Activated T-helper 1 cell treated with anti-CD3 and anti-CD28 coated beads, Interleukin-12 subunit alpha, Interleukin-12 subunit beta, Interleukin-2, Interleukin-4 antibody, amounts not matched to agents 30 ng/mL and 10 ng/mL and 1 ng/mL, durations not matched to agents 14 hours and 24 hours and 36 hours (primary cell): ENCODE measurements around the gene USP17L5. TPM values are rescaled to one million over a fixed set of nuclear protein-coding genes. Genes with fewer than 3 reads are reported as not detected.
"Not testable (repeated sequence)": the region's sequence is repeated elsewhere in the genome, so short reads cannot be mapped to it uniquely, and the experiment has no call there.

ENCODE experiments used
- DNase-seq: peaks from one replicate; pipeline ENCODE4 v3.0.0; 2021; ENCODE audit warnings: low spot score
- H3K27ac Mint-ChIP-seq: one replicate; pipeline ENCODE4 v1.8.0; 2021; ENCODE audit warnings: mild to moderate bottlenecking, mixed read lengths
- H3K27me3 Mint-ChIP-seq: one replicate; pipeline ENCODE4 v1.8.0; 2022; ENCODE audit warnings: mild to moderate bottlenecking, moderate library complexity, mixed read lengths; ENCODE audit not compliant: insufficient read depth
- H3K36me3 Mint-ChIP-seq: one replicate; pipeline ENCODE4 v1.8.0; 2021; ENCODE audit warnings: low read depth, mixed read lengths
- H3K4me1 Mint-ChIP-seq: one replicate; pipeline ENCODE4 v1.8.0; 2021; ENCODE audit warnings: low read depth, mixed read lengths
- H3K4me3 Mint-ChIP-seq: one replicate; pipeline ENCODE4 v1.8.0; 2021; ENCODE audit warnings: mild to moderate bottlenecking, moderate library complexity, mixed read lengths
- H3K9me3 Mint-ChIP-seq: one replicate; pipeline ENCODE4 v1.8.0; 2021; ENCODE audit warnings: mixed read lengths
- intact Hi-C: fragments of 100-400 bp; cut with micrococcal nuclease; formaldehyde crosslinking; loops from one replicate; pipeline ENCODE4 v1.15.1; 2024
- total RNA-seq: library from RNA; stranded (reverse); gene quantifications from 2 replicates; pipeline ENCODE4 v1.2.3, GENCODE V29; 2022

USP17L5 gene, protein sequence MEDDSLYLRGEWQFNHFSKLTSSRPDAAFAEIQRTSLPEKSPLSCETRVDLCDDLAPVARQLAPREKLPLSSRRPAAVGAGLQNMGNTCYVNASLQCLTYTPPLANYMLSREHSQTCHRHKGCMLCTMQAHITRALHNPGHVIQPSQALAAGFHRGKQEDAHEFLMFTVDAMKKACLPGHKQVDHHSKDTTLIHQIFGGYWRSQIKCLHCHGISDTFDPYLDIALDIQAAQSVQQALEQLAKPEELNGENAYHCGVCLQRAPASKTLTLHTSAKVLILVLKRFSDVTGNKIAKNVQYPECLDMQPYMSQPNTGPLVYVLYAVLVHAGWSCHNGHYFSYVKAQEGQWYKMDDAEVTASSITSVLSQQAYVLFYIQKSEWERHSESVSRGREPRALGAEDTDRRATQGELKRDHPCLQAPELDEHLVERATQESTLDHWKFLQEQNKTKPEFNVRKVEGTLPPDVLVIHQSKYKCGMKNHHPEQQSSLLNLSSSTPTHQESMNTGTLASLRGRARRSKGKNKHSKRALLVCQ
- total RNA-seq, result not detected in 2 replicates

GRCh38 chr4:9339103-9339502 lies at the start of gene USP17L5:
Gene USP17L5, plus strand, starts transcription at chr4:9339403. Its CDS starts 0 bp downstream, at chr4:9339403.
- H3K36me3 Mint-ChIP-seq, H3K27ac Mint-ChIP-seq, H3K4me1 Mint-ChIP-seq, DNase-seq, H3K9me3 Mint-ChIP-seq, H3K27me3 Mint-ChIP-seq, intact Hi-C loops, H3K4me3 Mint-ChIP-seq: not testable (repeated sequence)

DNA sequence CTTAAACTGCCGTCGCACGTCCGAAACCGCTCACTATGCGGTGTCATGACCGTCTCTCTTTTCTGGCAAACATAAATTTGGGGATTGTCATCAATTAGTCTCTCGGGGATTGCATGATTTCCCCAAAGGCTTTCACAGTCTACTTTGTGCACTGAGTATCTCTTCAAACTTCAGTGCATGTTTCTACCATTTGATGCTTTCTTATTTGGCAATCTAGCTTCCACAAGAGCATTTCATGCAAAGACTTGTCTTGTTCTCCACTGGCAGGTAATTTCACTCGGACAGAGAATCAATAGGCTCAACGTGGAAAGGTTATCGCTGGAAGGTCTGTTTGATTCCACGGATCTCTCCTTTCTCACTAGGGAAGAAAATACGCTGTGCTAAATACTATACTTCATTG lies 15.0 kb upstream of the USP17L5 start:
- intact Hi-C loops, DNase-seq, H3K4me3 Mint-ChIP-seq, H3K4me1 Mint-ChIP-seq, H3K27me3 Mint-ChIP-seq, H3K9me3 Mint-ChIP-seq, H3K27ac Mint-ChIP-seq, H3K36me3 Mint-ChIP-seq: not testable (repeated sequence)

DNA sequence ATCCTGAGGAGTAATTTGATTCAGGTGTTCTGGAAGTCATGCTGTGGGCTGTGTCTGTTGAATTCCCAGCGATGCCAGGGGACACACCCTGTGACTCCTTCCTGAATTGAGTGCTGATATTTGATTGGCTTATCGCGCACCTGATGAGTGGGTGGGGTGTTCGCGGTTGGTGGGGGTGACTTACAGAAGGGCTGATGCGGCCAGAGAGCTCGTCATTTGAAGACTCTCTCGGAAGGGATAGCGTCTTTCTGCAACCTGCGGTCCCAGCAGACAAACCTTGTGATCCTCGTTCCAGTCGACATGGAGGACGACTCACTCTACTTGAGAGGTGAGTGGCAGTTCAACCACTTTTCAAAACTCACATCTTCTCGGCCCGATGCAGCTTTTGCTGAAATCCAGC lies 14.3 kb upstream of the USP17L5 start, which contains the start of gene USP17L24:
Gene USP17L24, plus strand, starts transcription at position 301 of the 400 bp plus-strand sequence. Its CDS starts 0 bp downstream, at position 301.
- H3K27me3 Mint-ChIP-seq, H3K4me3 Mint-ChIP-seq, H3K9me3 Mint-ChIP-seq, H3K4me1 Mint-ChIP-seq, intact Hi-C loops, DNase-seq, H3K36me3 Mint-ChIP-seq, H3K27ac Mint-ChIP-seq: not testable (repeated sequence)

- H3K4me1 Mint-ChIP-seq, H3K27ac Mint-ChIP-seq, DNase-seq, H3K4me3 Mint-ChIP-seq, H3K27me3 Mint-ChIP-seq, H3K36me3 Mint-ChIP-seq, H3K9me3 Mint-ChIP-seq, intact Hi-C loops: not testable (repeated sequence)
These were observed 9.6 kb upstream of the USP17L5 start, which contains the start of gene USP17L25 for GRCh38 chr4:9329611-9330010. Gene USP17L25, plus strand, starts transcription at chr4:9329911. Its CDS starts 0 bp downstream, at chr4:9329911.

DNA sequence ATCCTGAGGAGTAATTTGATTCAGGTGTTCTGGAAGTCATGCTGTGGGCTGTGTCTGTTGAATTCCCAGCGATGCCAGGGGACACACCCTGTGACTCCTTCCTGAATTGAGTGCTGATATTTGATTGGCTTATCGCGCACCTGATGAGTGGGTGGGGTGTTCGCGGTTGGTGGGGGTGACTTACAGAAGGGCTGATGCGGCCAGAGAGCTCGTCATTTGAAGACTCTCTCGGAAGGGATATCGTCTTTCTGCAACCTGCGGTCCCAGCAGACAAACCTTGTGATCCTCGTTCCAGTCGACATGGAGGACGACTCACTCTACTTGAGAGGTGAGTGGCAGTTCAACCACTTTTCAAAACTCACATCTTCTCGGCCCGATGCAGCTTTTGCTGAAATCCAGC lies 4.8 kb upstream of the USP17L5 start, which contains the start of gene USP17L26:
Gene USP17L26, plus strand, starts transcription at position 301 of the 400 bp plus-strand sequence. Its CDS starts 0 bp downstream, at position 301.
- H3K36me3 Mint-ChIP-seq, H3K4me3 Mint-ChIP-seq, H3K27me3 Mint-ChIP-seq, H3K9me3 Mint-ChIP-seq, H3K4me1 Mint-ChIP-seq, DNase-seq, intact Hi-C loops, H3K27ac Mint-ChIP-seq: not testable (repeated sequence)

GRCh38 chr4:9343848-9344247 lies 4.6 kb downstream of the USP17L5 start, which contains the start of gene USP17L27:
Gene USP17L27, plus strand, starts transcription at chr4:9344148. Its CDS starts 0 bp downstream, at chr4:9344148.
- H3K27ac Mint-ChIP-seq, H3K36me3 Mint-ChIP-seq, H3K4me3 Mint-ChIP-seq, H3K27me3 Mint-ChIP-seq, DNase-seq, H3K4me1 Mint-ChIP-seq, H3K9me3 Mint-ChIP-seq, intact Hi-C loops: not testable (repeated sequence)

DNA sequence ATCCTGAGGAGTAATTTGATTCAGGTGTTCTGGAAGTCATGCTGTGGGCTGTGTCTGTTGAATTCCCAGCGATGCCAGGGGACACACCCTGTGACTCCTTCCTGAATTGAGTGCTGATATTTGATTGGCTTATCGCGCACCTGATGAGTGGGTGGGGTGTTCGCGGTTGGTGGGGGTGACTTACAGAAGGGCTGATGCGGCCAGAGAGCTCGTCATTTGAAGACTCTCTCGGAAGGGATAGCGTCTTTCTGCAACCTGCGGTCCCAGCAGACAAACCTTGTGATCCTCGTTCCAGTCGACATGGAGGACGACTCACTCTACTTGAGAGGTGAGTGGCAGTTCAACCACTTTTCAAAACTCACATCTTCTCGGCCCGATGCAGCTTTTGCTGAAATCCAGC lies 9.4 kb downstream of the USP17L5 start, which contains the start of gene USP17L28:
Gene USP17L28, plus strand, starts transcription at position 301 of the 400 bp plus-strand sequence. Its CDS starts 0 bp downstream, at position 301.
- not testable (repeated sequence) for H3K4me1 Mint-ChIP-seq, DNase-seq, H3K27ac Mint-ChIP-seq

GRCh38 chr4:9350866-9351265 lies 11.7 kb downstream of the USP17L5 start:
- H3K9me3 Mint-ChIP-seq, H3K4me1 Mint-ChIP-seq, H3K36me3 Mint-ChIP-seq, H3K27me3 Mint-ChIP-seq, H3K27ac Mint-ChIP-seq, intact Hi-C loops, DNase-seq, H3K4me3 Mint-ChIP-seq: not testable (repeated sequence)

More for the DNA sequence above, 9.4 kb downstream of the USP17L5 start, which contains the start of gene USP17L28:
- H3K9me3 Mint-ChIP-seq, H3K36me3 Mint-ChIP-seq, H3K4me3 Mint-ChIP-seq, intact Hi-C loops, H3K27me3 Mint-ChIP-seq: not testable (repeated sequence)

DNA sequence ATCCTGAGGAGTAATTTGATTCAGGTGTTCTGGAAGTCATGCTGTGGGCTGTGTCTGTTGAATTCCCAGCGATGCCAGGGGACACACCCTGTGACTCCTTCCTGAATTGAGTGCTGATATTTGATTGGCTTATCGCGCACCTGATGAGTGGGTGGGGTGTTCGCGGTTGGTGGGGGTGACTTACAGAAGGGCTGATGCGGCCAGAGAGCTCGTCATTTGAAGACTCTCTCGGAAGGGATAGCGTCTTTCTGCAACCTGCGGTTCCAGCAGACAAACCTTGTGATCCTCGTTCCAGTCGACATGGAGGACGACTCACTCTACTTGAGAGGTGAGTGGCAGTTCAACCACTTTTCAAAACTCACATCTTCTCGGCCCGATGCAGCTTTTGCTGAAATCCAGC lies 14.1 kb downstream of the USP17L5 start, which contains the start of gene USP17L29:
Gene USP17L29, plus strand, starts transcription at position 301 of the 400 bp plus-strand sequence. Its CDS starts 0 bp downstream, at position 301.
- DNase-seq, H3K4me3 Mint-ChIP-seq, H3K36me3 Mint-ChIP-seq, H3K27me3 Mint-ChIP-seq, H3K9me3 Mint-ChIP-seq, H3K4me1 Mint-ChIP-seq, intact Hi-C loops, H3K27ac Mint-ChIP-seq: not testable (repeated sequence)

- H3K4me1 Mint-ChIP-seq, H3K27me3 Mint-ChIP-seq, H3K36me3 Mint-ChIP-seq, H3K9me3 Mint-ChIP-seq, DNase-seq, intact Hi-C loops, H3K4me3 Mint-ChIP-seq, H3K27ac Mint-ChIP-seq: not testable (repeated sequence)
These were observed 23.6 kb downstream of the USP17L5 start, which contains the start of gene USP17L30 for GRCh38 chr4:9362829-9363228. Gene USP17L30, plus strand, starts transcription at chr4:9363129. Its CDS starts 0 bp downstream, at chr4:9363129.

DNA sequence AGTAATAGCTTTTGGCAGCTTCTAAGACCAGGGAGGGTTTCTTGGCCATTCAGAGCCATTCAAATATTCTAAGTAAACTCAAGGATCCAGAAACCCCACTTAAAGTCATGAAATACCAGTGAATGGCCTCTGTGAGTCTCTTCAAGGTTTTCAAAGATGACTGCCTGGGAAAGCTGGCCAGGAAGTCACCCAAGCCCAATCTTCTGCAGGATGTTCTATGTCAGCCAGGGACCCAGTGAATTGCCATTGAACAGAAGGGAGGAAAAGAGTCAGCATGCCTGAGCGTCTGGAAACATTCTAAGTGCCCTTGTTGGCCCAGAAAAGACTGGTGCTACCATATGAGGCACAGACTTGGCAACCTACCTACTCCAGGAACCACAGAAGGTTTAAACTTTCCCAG lies 40.7 kb downstream of the USP17L5 start:
- H3K27ac Mint-ChIP-seq, H3K9me3 Mint-ChIP-seq, DNase-seq, H3K4me1 Mint-ChIP-seq, H3K36me3 Mint-ChIP-seq, H3K27me3 Mint-ChIP-seq, H3K4me3 Mint-ChIP-seq, intact Hi-C loops: not testable (repeated sequence)

- intact Hi-C loops, H3K9me3 Mint-ChIP-seq, H3K36me3 Mint-ChIP-seq, H3K4me1 Mint-ChIP-seq, H3K27me3 Mint-ChIP-seq, H3K27ac Mint-ChIP-seq: not testable (repeated sequence)
- peak overlapping the region; percentile 36 for H3K4me3 Mint-ChIP-seq
- peak; percentile 53 for DNase-seq
These were observed 41.9 kb downstream of the USP17L5 start for GRCh38 chr4:9381012-9381534.

DNA sequence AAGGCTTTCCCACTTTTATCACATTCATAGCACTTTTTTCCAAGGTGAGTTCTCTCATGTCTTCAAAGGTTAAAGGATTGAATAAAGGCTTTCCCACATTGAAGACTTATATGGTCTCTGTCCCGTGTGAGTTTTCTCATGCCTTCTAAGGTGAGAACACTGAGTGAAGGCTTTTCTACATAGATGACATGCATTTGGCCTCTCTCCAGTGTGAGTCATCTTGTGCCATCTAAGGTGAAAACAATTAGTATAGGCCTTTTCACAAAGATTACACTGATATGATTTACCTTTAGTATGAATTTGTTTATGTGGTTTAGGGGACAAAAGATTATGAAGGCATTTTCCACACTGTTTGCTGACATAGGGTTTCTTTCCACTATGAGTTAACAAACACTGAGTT lies 44.9 kb downstream of the USP17L5 start:
- DNase-seq, result no peak
- peaks cover 3% of the 10 kb centered on the region for H3K27me3 Mint-ChIP-seq
- H3K4me1 Mint-ChIP-seq, result no peaks in the 10 kb centered on the region
- intact Hi-C loops, result no loop called here
- H3K27ac Mint-ChIP-seq, result no peak overlapping the region
- H3K9me3 Mint-ChIP-seq, result no peaks in the 10 kb centered on the region
- no peak overlapping the region for H3K4me3 Mint-ChIP-seq
- no peaks in the 10 kb centered on the region for H3K36me3 Mint-ChIP-seq
